ENCODE results near the gene ZFPM1. TPM values are rescaled to one million over a fixed set of nuclear protein-coding genes. Genes with fewer than 3 reads are reported as not detected.

The ZFPM1 gene
- total and polyA plus RNA-seq, 2 experiments from 2014 or later, result 0.53 to 2.2 TPM

- no peak for DNase-seq (ENCODE audit: low spot score)
- no peaks in the 10 kb centered on the region for H3F3A ChIP-seq (replicated peaks; ENCODE audit: low read depth)
- no peaks in the 10 kb centered on the region for H3K4me1 Mint-ChIP-seq
- ATAC-seq, result no peak
- no peaks in the 10 kb centered on the region for H3K9me3 Mint-ChIP-seq
- H3K27ac Mint-ChIP-seq, result no peak overlapping the region
- H3K27me3 ChIP-seq (ENCODE audit: insufficient read depth), result no peaks in the 10 kb centered on the region
- no peak overlapping the region for H3K4me3 ChIP-seq
- TF ChIP-seq REST (IDR thresholded peaks at IDR 0.05; ENCODE audit: unreplicated experiment) (no peak), EZH2 (IDR thresholded peaks at IDR 0.05; ENCODE audit: low read depth, unreplicated experiment) (no peak), ZNF114 (CRISPR knock-in tag; IDR thresholded peaks at IDR 0.05) (no peak), ZNF462 (CRISPR knock-in tag; IDR thresholded peaks at IDR 0.05) (no peak), ETS1 (IDR thresholded peaks at IDR 0.05) (no peak), JUNB (IDR thresholded peaks at IDR 0.05; ENCODE audit: unreplicated experiment) (no peak), CREB1 (CRISPR knock-in tag; IDR thresholded peaks at IDR 0.05; ENCODE audit: low read depth) (no peak), ZNF331 (CRISPR knock-in tag; IDR thresholded peaks at IDR 0.05; ENCODE audit: low read depth) (no peak), STAT1 (IDR thresholded peaks at IDR 0.05; ENCODE audit: unreplicated experiment) (no peak), EZH2phosphoT487 (IDR thresholded peaks at IDR 0.05; ENCODE audit: unreplicated experiment) (no peak), POLR2AphosphoS5 (IDR thresholded peaks at IDR 0.05; ENCODE audit: low read depth) (no peak), NANOG (IDR thresholded peaks at IDR 0.05; ENCODE audit: borderline replicate concordance) (no peak), CTCF (conservative IDR thresholded peaks at IDR 0.05; ENCODE audit: low read depth in 2 of 2) (no peak)
- peaks cover 8% of the 10 kb centered on the region for H3K27me3 Mint-ChIP-seq (ENCODE audit: insufficient read depth, low read depth, poor library complexity)
- no peaks in the 10 kb centered on the region for H4K20me1 ChIP-seq (replicated peaks; ENCODE audit: insufficient read depth)
- no peak overlapping the region for H3K27ac ChIP-seq (ENCODE audit: low read depth)
- no peaks in the 10 kb centered on the region for H3K36me3 Mint-ChIP-seq (ENCODE audit: low read depth)
- H3K79me2 ChIP-seq (replicated peaks; ENCODE audit: insufficient read depth), result no peaks in the 10 kb centered on the region
- no peak overlapping the region for H3K4me2 ChIP-seq
- H3K36me3 ChIP-seq (ENCODE audit: insufficient read depth), result no peaks in the 10 kb centered on the region
- no peak overlapping the region for H2AFZ ChIP-seq
- H3K4me3 Mint-ChIP-seq, result no peak overlapping the region
- H3K4me1 ChIP-seq (ENCODE audit: insufficient read depth), result no peaks in the 10 kb centered on the region; the same call in 1 of the 2 replicates
- H3K9me2 ChIP-seq (ENCODE audit: insufficient read depth), result no peaks in the 10 kb centered on the region
These were observed 11.6 kb upstream of the ZFPM1 start for GRCh38 chr16:88441460-88441859.

Data from GM23338 (cell line).